ENCODE results near the gene KLHL35. TPM values are rescaled to one million over a fixed set of nuclear protein-coding genes. Genes with fewer than 3 reads are reported as not detected.

Gene KLHL35
- total RNA-seq, 3 donors from 2014 or later, result 1.6 to 2.7 (median 2.6) TPM

DNA sequence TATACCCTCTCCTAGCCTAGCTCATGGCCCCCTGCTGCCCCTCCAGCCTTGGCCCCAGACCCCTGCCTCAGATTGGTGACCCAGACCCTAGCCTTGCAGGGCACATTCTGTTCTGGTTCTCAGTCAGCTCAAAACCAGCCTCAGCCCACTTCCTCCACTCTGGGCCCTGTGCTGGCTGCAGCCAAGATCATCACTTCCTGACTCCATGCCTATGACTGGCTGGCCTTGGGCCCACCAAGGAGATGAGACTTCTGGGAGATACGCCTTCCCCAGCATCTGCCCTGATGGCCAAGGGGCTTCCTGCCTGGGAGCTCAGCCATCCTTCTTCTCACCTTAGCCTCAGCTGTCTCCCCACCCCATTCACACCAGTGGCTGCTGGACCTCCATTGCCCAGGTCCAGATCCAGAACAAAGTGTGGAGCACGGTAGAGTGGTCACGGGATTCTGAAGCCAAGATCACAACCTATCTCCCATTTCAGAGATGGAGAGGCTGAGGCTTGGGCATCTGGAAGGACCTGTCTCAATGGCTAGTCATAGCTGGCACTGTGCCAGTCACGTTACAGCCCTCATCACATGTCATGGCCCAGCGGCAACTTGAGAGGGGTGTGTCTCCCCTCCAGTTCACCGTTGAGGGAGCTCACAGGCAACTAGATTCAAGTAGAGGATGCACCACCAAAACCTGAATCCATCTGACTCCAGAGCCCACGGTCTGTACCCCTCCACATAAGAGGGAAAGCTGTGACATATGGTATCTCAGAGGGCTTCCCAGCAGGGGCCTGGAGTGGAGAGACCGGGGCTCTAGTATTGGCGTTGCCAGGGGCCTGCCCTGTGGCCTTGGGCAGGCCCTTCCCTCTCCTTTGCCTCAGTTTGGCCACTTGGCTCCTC lies 43.0 kb upstream of the KLHL35 start:
- no peaks in the 10 kb centered on the region for H3K9me3 ChIP-seq
- intact Hi-C loops (cut with DNase I; ENCODE audit: low total_unique reads), result loop anchor here (5.0 kb wide), 1 partner anchor 1251 kb away; no protein-coding TSS in a partner anchor
- no peak for TF ChIP-seq POLR2A (IDR thresholded peaks at IDR 0.05)
- no peak for TF ChIP-seq CTCF (IDR thresholded peaks at IDR 0.05)
- no peak for TF ChIP-seq POLR2AphosphoS5 (IDR thresholded peaks at IDR 0.05)
- peak overlapping the region in 1 of 3 donors; percentile 38 for H3K4me3 ChIP-seq
- H3K36me3 ChIP-seq, result no peaks in the 10 kb centered on the region
- peak in 1 of 2 donors; percentile 38 for DNase-seq (ENCODE audit: low spot score in 2 of 2)
- peaks cover 3% of the 10 kb centered on the region in 2 donors for H3K4me1 ChIP-seq
- peak overlapping the region; percentile 83 to 94 for H3K27ac ChIP-seq
- H3K27me3 ChIP-seq, result no peaks in the 10 kb centered on the region

DNA sequence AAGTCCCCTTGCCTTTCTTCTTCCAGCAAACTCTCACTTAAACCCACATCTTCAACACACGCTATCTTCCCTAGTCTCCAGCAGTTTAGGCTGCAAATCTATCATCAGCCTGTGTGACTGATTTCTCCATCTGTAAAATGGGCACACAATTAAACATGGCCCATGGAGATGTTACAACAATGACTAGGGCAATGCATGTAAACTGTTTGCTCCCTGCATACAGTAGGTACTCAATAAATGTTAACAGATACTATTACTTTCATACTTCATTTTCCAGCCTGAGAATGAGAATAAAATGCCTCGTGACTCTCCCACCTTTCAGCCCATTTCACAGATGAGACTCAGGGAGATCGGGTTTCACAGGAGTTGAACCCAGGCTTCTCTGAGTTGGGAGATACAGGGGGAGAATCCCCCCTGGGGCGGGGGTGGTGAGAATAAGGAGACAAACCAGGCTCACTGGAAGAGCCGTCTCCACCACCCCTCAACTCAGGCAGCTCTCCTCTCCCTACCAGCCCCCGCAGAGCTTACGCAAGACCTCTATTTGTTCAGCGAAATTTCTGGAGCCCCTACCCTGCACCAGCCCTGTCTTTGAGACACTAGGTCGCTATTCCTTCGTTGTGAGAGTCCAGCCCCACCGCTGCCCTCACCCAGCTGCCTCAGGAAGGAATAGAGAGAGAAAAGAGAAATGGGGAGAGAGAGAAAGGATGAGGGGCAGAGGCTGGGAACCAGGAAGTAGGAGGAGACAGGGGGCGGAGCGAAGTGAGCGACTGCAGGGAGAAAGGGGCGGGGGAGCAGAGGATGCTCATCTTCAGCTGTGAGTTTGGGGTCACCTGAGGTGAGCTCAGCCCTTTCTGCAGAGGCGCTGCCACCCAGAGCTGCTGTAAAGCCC lies 42.1 kb upstream of the KLHL35 start:
- no peaks in the 10 kb centered on the region for H3K27me3 ChIP-seq
- H3K36me3 ChIP-seq, result no peaks in the 10 kb centered on the region
- peak in 1 of 2 donors; percentile 39 for DNase-seq (ENCODE audit: low spot score in 2 of 2)
- no peaks in the 10 kb centered on the region for H3K9me3 ChIP-seq
- intact Hi-C loops (cut with DNase I; ENCODE audit: low total_unique reads), result loop anchor here (5.0 kb wide), 1 partner anchor 1252 kb away; no protein-coding TSS in a partner anchor
- H3K4me1 ChIP-seq, result peaks cover 3% of the 10 kb centered on the region in 2 donors
- peak overlapping the region; percentile 83 to 94 for H3K27ac ChIP-seq
- peak overlapping the region in 1 of 3 donors; percentile 38 for H3K4me3 ChIP-seq
- TF ChIP-seq CTCF (IDR thresholded peaks at IDR 0.05) (no peak), POLR2AphosphoS5 (IDR thresholded peaks at IDR 0.05) (no peak), POLR2A (IDR thresholded peaks at IDR 0.05) (no peak)

GRCh38 chr11:75474240-75474639 lies 41.2 kb upstream of the KLHL35 start:
- intact Hi-C loops (cut with DNase I; ENCODE audit: low total_unique reads), result no loop called here
- no peaks in the 10 kb centered on the region for H3K36me3 ChIP-seq

GRCh38 chr11:75473684-75474083 lies 40.7 kb upstream of the KLHL35 start:
- Histone ChIP-seq H3K4me1 (peaks cover 3% of the 10 kb centered on the region in 2 donors), H3K9me3 (no peaks in the 10 kb centered on the region), H3K4me3 (no peak overlapping the region), H3K36me3 (no peaks in the 10 kb centered on the region), H3K27me3 (no peaks in the 10 kb centered on the region), H3K27ac (peak overlapping the region in 1 of 2 donors; percentile 94)
- no peak for TF ChIP-seq CTCF (IDR thresholded peaks at IDR 0.05)
- intact Hi-C loops (cut with DNase I; ENCODE audit: low total_unique reads), result no loop called here
- DNase-seq (ENCODE audit: low spot score in 2 of 2), result no peak

More at GRCh38 chr11:75474240-75474639, 41.2 kb upstream of the KLHL35 start:
- TF ChIP-seq POLR2A (IDR thresholded peaks at IDR 0.05), result no peak
- TF ChIP-seq POLR2AphosphoS5 (IDR thresholded peaks at IDR 0.05), result no peak
- TF ChIP-seq CTCF (IDR thresholded peaks at IDR 0.05), result no peak
- Histone ChIP-seq H3K4me3 (no peak overlapping the region), H3K27ac (peak overlapping the region; percentile 59 to 94), H3K9me3 (no peaks in the 10 kb centered on the region), H3K4me1 (peaks cover 3% of the 10 kb centered on the region in 2 donors), H3K27me3 (no peaks in the 10 kb centered on the region)
- DNase-seq (ENCODE audit: low spot score in 2 of 2), result no peak
